MCF 10A (cell line): Measurements from ENCODE around the gene PGP. TPM values are rescaled to one million over a fixed set of nuclear protein-coding genes. Genes with fewer than 3 reads are reported as not detected.

Source experiments
- BruUV-seq: library from RNA; stranded (reverse); fragments of 400-500 nt; replicated peaks from 2 replicates; lab custom pipeline; 2021; lab: Mats Ljungman, UMichigan
- CTCF ChIA-PET: fragments of 300-600 bp; sonication (Branson Sonifier 250); formaldehyde crosslinking; extraction: SDS; loops from one replicate; lab custom pipeline; 2021; ENCODE audit warnings: antibody characterized with exemption, inconsistent platforms; lab: Yijun Ruan, JAX
- POLR2A ChIA-PET: fragments of 300-600, 350-650 bp; sonication (Branson Sonifier 250); formaldehyde crosslinking; extraction: SDS; loops from one replicate; lab custom pipeline; 2020; ENCODE audit warnings: antibody characterized with exemption, inconsistent platforms; lab: Yijun Ruan, JAX
- DNase-seq: peaks from one replicate; pipeline ENCODE4 v3.0.0-alpha.2; 2018; ENCODE audit not compliant: unreplicated experiment
- H3K27ac Mint-ChIP-seq: one replicate; pipeline ENCODE4 v1.8.0; 2022; ENCODE audit warnings: mild to moderate bottlenecking, low read depth, mixed read lengths; ENCODE audit not compliant: unreplicated experiment
- H3K27me3 Mint-ChIP-seq: one replicate; pipeline ENCODE4 v1.8.0; 2022; ENCODE audit warnings: mixed read lengths; ENCODE audit not compliant: insufficient read depth, unreplicated experiment
- H3K36me3 Mint-ChIP-seq: one replicate; pipeline ENCODE4 v1.8.0; 2022; ENCODE audit warnings: mild to moderate bottlenecking, moderate library complexity, mixed read lengths; ENCODE audit not compliant: insufficient read depth, unreplicated experiment
- H3K4me1 Mint-ChIP-seq: one replicate; pipeline ENCODE4 v1.8.0; 2022; ENCODE audit warnings: mixed read lengths; ENCODE audit not compliant: insufficient read depth, unreplicated experiment
- H3K4me3 Mint-ChIP-seq: one replicate; pipeline ENCODE4 v1.8.0; 2022; ENCODE audit warnings: mild to moderate bottlenecking, moderate library complexity, mixed read lengths; ENCODE audit not compliant: unreplicated experiment
- H3K9me3 Mint-ChIP-seq: one replicate; pipeline ENCODE4 v1.8.0; 2022; ENCODE audit warnings: mixed read lengths; ENCODE audit not compliant: unreplicated experiment
- CTCF ChIP-seq: fragments of 200-600 bp; IDR thresholded peaks from one replicate; pipeline ENCODE4 v1.8.0; 2022; ENCODE audit warnings: antibody characterized with exemption, mild to moderate bottlenecking; ENCODE audit not compliant: unreplicated experiment
- intact Hi-C: fragments of 100-400 bp; cut with micrococcal nuclease; formaldehyde crosslinking; loops from 2 replicates; pipeline ENCODE4 v1.14.1; 2022
- total RNA-seq: library from RNA; stranded (reverse); gene quantifications from 2 replicates; pipeline ENCODE4 v1.2.3, GENCODE V29; 2022

PGP gene
- total RNA-seq, 1 experiment from 2014 or later, result 12.0 TPM

DNA sequence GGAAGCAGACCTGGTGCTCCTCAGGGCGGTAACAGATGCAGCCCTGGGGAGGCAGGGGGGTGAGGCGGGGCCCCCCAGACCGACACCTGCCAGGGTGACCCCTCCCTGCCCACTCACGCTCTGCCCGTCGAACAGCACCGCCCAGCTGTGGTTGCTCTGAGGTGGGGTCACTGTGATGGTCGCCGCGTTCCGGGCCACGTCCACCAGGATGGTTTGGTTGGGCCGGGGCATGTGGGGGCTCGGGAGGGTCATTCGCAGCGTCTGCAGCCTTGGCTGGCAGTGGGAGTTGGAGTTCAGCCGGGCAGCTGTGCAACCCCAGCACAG is 4.7 kb downstream of the PGP start:
- POLR2A ChIA-PET, result interaction anchor here (1.7 kb wide), 1 partner anchor 55 kb away, joined by 6 read pairs; the partner anchor contains the start of gene TRAF7
- no peak for DNase-seq
- BruUV-seq, result no TSS peak
- H3K27me3 Mint-ChIP-seq, result no peaks in the 10 kb centered on the region
- no peaks in the 10 kb centered on the region for H3K9me3 Mint-ChIP-seq
- no peak for TF ChIP-seq CTCF
- peaks cover 44% of the 10 kb centered on the region for H3K36me3 Mint-ChIP-seq
- intact Hi-C loops, result loop anchor here (5.0 kb wide), 1 partner anchor 58 kb away; no protein-coding TSS in a partner anchor
- CTCF ChIA-PET, result interaction anchor here (0.7 to 1.4 kb wide), 2 partner anchors 49 to 948 kb away, joined by 3 to 6 read pairs; no protein-coding TSS in a partner anchor
- no peak overlapping the region for H3K4me3 Mint-ChIP-seq
- peaks cover 27% of the 10 kb centered on the region for H3K4me1 Mint-ChIP-seq
- H3K27ac Mint-ChIP-seq, result no peak overlapping the region

GRCh38 chr16:2209258-2210008 is 5.2 kb downstream of the PGP start:
- intact Hi-C loops, result loop anchor here (5.0 kb wide), 1 partner anchor 57 kb away; no protein-coding TSS in a partner anchor
- no peaks in the 10 kb centered on the region for H3K27me3 Mint-ChIP-seq
- TF ChIP-seq CTCF, result no peak
- H3K36me3 Mint-ChIP-seq, result peaks cover 44% of the 10 kb centered on the region
- no peak overlapping the region for H3K27ac Mint-ChIP-seq
- DNase-seq, result no peak
- ChIA-PET CTCF (interaction anchor here (0.7 to 1.4 kb wide), 4 partner anchors 15 to 949 kb away, joined by 3 to 6 read pairs (median 4); no protein-coding TSS in a partner anchor), POLR2A (no interaction called here)
- H3K4me3 Mint-ChIP-seq, result no peak overlapping the region
- H3K9me3 Mint-ChIP-seq, result no peaks in the 10 kb centered on the region
- BruUV-seq, result no TSS peak
- H3K4me1 Mint-ChIP-seq, result peaks cover 31% of the 10 kb centered on the region

- H3K9me3 Mint-ChIP-seq, result no peaks in the 10 kb centered on the region
- ChIA-PET CTCF (interaction anchor here (0.9 to 1.4 kb wide), 3 partner anchors 14 to 61 kb away, joined by 3 to 6 read pairs (median 4); no protein-coding TSS in a partner anchor), POLR2A (interaction anchor here (0.6 to 1.0 kb wide), 2 partner anchors 54 to 322 kb away, joined by 3 read pairs; partner anchors contain the start of gene CEMP1)
- no peak overlapping the region for H3K4me3 Mint-ChIP-seq
- H3K36me3 Mint-ChIP-seq, result peaks cover 44% of the 10 kb centered on the region
- intact Hi-C loops, result no loop called here
- peaks cover 33% of the 10 kb centered on the region for H3K4me1 Mint-ChIP-seq
- H3K27me3 Mint-ChIP-seq, result no peaks in the 10 kb centered on the region
- TSS peak; percentile 13 for BruUV-seq
- H3K27ac Mint-ChIP-seq, result no peak overlapping the region
- no peak for DNase-seq
- no peak for TF ChIP-seq CTCF
Observed at GRCh38 chr16:2208772-2209171, 5.9 kb downstream of the PGP start.

DNA sequence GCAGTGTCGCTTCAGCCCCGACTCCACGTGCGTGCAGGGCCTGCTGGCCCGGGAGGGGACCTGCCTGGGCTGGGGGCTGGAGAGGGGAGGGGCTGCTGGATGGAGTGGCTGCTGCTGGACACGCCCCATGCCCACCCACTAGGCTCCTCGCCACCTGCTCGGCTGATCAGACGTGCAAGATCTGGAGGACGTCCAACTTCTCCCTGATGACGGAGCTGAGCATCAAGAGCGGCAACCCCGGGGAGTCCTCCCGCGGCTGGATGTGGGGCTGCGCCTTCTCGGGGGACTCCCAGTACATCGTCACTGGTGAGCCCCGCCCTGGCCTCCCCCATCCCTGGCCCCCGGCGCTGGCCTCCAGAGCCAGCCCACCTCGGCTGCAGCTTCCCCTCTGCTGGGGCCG is 6.3 kb downstream of the PGP start:
- BruUV-seq, result no TSS peak
- Mint-ChIP-seq H3K4me3 (no peak overlapping the region), H3K27ac (no peak overlapping the region), H3K27me3 (no peaks in the 10 kb centered on the region), H3K9me3 (no peaks in the 10 kb centered on the region), H3K4me1 (peaks cover 31% of the 10 kb centered on the region), H3K36me3 (peaks cover 44% of the 10 kb centered on the region)
- ChIA-PET POLR2A (interaction anchor here (0.6 to 1.0 kb wide), 2 partner anchors 53 to 323 kb away, joined by 3 read pairs; partner anchors contain the start of gene CEMP1), CTCF (interaction anchor here (0.7 to 1.0 kb wide), 3 partner anchors 14 to 83 kb away, joined by 3 to 4 read pairs (median 3); no protein-coding TSS in a partner anchor)
- no peak for DNase-seq
- no peak for TF ChIP-seq CTCF
- intact Hi-C loops, result no loop called here
